Gastroesophageal sphincter (tissue), 3 donors: ENCODE measurements around the gene UBL5.

Experiments
- POLR2AphosphoS5 ChIP-seq: sonication (generic); formaldehyde crosslinking; IDR thresholded peaks from one replicate; pipeline ENCODE4 v1.6.1; 2017; ENCODE audit warnings: antibody characterized with exemption
- TF ChIP-seq, protein P1 (sequence below), 4 experiments: fragments of 200-600 bp in 2 of 4; fragments of 450-650 bp in 2 of 4; sonication (generic) in 1 of 4; IDR thresholded peaks; one replicate each; pipeline ENCODE4 v1.5.1; 2017 to 2019; ENCODE audit warnings: antibody characterized with exemption in 4 of 4, mild to moderate bottlenecking in 2 of 4, moderate library complexity in 2 of 4

DNA sequence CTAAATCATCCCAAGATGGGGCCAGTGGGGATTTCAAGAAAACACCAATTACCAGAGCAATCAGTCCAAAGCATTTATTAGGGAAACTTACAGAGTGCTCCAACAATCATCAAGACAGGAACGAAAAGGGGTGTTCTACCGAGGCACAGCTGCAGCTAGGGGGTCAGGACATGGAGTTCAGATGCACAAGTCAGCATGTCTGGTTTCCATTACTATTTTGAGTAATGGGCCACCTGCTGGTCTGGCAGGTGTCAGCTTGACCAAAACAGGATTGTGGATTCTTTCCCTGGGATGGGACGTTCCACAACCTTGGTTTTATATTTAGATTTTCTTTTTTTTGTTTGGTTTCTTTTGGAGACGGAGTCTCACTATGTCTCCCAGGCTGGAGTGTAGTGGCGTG, 3.9 kb upstream of the UBL5 start:
- TF ChIP-seq, protein P1, sequence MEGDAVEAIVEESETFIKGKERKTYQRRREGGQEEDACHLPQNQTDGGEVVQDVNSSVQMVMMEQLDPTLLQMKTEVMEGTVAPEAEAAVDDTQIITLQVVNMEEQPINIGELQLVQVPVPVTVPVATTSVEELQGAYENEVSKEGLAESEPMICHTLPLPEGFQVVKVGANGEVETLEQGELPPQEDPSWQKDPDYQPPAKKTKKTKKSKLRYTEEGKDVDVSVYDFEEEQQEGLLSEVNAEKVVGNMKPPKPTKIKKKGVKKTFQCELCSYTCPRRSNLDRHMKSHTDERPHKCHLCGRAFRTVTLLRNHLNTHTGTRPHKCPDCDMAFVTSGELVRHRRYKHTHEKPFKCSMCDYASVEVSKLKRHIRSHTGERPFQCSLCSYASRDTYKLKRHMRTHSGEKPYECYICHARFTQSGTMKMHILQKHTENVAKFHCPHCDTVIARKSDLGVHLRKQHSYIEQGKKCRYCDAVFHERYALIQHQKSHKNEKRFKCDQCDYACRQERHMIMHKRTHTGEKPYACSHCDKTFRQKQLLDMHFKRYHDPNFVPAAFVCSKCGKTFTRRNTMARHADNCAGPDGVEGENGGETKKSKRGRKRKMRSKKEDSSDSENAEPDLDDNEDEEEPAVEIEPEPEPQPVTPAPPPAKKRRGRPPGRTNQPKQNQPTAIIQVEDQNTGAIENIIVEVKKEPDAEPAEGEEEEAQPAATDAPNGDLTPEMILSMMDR (IDR thresholded peaks at IDR 0.05) = no peak
- no peak for TF ChIP-seq POLR2AphosphoS5
